GM19025 (cell line): ENCODE measurements around the gene ZNF575.

Experiments used
- ATAC-seq: cut with Tn5 transposase; IDR thresholded peaks from one replicate; pipeline ENCODE4 v1.9.1; 2021; ENCODE audit warnings: mild to moderate bottlenecking, low read depth, moderate library complexity; ENCODE audit not compliant: unreplicated experiment

Gene ZNF575

GRCh38 chr19:43569657-43570056 lies 36.7 kb downstream of the ZNF575 start:
- no peak for ATAC-seq

DNA sequence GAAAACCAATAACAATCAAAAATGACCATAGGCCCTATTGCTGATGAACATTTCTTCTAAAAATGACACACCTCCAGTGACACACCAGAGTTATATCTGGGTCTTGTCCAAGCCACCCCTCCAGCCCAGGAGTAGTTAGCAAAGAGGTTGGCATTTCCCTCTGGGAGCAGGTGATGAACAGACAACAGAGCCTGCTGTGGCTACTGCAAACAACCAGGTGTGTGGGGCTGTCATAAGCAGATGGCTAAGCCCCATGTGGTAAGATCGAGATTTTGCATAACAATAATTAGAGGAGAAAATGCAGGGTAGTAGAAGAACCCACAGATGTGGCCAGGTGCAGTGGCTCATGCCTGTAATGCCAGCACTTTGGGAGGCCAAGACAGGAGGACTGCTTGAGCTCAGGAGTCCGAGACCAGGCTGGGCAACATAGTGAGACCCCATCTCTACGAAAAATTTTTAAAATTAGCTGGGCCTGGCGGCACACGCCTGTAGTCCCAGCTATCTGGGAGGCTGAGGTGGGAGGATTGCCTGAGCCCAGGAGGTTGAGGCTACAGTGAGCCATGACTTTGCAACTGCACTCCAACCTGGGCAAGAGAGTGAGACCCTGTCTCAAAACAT lies 37.3 kb downstream of the ZNF575 start:
- no peak for ATAC-seq

DNA sequence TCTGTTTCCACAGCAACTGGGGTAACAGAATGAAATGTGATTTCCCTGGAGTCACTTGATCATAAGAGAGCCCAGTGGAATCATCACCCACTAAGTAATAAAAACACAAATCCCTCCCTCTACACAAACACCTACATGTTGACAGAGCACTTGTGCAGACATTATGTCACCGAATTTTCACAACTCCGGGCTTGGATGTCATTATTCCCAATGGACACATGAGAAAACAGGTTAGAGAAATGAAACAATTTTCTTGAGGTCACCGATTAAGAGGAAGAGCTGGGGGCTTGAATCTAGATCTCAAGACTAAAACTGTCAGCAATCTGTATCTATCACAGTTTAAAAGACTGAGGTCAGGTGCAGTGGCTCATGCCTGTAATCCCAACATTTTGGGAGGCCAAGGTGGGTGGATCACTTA lies 39.2 kb downstream of the ZNF575 start:
- ATAC-seq = no peak

GRCh38 chr19:43574424-43575155 lies 41.6 kb downstream of the ZNF575 start:
- ATAC-seq = no peak

DNA sequence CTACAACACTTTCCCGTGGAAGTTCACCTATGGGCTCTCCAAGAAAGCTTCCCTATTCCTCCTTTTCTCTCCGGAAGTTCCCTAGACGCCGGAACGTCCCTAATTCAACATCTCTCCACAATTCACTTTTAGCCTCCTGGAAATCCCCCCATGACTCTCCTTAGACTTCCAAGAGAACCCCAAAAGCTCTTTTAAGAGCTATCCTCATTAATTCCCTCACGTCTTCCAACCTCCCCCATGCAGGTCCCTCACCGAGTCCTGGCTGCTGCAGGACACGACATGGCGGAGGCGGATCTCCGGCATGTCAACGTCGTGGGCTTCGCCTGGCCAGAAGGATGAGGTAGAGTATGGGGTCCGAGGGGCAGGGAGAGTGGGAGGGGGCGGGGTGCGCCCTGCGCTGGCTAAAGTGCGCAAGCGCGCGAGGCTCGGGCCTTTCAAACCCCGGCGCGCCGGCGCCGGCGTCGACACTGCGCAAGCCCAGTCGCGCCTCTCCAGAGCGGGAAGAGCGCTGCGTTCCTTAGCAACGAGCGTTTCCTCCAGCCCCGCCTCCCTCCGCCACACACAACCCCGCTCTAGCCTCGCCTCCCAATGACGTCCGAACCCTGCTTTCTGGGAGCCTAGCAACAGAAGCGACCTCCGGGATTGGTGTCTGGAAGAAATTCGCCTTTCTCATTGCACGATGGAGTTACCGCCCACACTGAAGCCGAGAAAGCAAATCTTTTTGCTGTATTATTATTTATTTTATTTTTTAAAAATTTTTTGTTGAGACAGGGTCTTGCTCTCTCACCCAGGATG lies 42.4 kb downstream of the ZNF575 start, which contains the start of the genes PINLYP and XRCC1:
TSS of gene PINLYP (plus strand) at position 646 of the 795 bp plus-strand sequence. CDS start 1,391 bp downstream, outside the sequence.
TSS of gene XRCC1 (minus strand) at position 372 of the 795 bp plus-strand sequence. CDS start at position 303, 69 bp downstream.
- peak; percentile 95 for ATAC-seq

DNA sequence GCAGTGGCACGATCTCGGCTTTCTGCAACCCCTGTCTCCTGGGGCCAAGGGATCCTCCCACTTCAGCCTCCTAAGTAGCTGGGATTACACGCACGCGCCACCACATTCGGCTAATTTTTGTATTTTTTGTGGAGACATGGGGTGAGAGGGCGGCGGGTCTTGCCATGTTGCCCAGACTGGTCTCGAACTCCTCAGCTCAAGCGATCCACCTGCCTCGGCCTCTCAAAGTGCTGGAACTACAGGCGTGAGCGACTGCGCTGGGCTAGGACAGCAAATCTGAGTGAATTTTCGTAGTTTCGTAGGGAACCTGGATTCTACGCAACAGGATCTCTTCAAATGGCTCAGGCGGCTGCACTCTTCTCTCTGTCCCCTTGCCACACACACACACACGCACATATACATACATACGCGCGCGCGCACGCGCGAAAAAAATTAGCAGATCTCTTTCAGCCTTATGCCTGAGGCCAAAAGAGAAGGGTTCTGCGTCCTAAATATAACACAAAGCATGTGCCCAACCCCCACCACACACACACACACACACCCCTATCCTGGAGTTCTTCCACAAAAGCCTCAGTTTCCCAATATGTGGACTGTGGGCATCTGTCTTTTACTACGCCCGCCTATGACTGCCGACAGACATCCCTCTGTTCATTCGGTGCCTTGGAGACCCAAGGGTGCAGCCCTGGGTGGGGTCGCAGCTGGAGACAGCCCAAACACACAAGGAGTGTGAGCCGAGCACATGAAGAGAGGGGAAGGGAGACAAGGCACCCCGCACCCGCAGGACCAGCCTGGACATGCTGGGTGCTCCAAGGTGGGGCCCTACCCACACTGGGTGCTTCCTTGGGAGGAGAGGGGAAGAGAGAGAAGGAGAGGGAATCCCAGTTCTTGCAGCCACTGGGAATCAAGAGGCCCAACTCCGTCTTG lies 43.2 kb downstream of the ZNF575 start:
- no peak for ATAC-seq

DNA sequence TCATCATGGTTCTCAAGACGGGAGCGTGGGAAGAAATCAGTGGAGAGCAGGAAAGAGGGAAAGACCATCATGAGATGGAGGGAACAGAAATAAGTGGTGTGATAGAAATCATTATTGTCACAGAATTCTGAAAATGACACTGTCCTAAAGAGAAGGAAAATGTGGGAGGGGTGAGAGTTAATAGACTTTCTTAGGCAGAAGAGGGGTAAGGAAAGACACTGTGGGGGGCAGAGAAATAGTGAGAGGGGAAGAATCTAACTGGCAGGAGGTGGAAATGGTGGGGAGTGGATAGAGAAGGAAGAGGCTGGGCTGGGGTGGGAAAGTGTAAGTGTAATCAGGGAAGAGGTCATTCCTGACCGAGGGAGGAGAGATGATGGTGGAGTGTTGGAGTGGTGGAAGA lies 45.8 kb downstream of the ZNF575 start:
- ATAC-seq = no peak

- ATAC-seq = no peak
Measured at GRCh38 chr19:43581467-43581866, 48.5 kb downstream of the ZNF575 start.

DNA sequence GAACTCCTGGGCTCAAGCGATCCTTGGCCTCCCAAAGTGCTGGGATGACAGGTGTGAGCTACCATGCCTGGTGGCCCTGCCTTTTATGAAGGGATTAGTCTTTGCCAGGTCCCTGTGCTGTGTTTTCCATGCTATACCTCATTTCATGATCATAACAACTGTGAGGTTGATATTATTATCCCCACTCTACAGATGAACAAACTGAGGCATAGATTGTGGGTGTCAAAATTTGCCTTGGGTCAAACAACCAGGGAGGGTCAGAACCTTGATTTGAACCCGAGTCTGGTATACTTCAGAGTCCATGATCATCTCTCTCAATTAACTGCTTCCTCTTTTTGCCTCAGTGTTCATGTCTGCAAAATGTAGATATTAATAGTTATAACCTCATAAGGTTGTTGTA lies 49.5 kb downstream of the ZNF575 start:
- no peak for ATAC-seq

DNA sequence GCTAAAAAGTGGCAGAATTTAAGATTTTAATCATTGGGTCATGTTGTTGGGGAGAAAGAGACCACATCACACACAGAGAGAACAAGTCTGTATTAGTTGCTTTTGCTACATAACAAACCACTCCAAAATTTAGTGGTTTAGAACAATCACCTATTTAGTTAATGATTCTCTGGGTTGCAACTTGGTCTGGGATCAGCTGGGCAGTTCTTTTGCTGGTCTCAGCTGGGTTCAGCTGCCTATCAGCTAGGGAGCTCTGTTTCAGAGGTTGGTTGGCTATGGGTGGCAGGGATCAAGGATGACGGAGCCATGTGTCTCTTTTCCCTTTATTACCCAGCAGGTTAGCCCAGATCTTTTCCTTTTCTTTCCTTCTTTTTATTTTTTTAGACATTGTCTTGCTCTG lies 51.5 kb downstream of the ZNF575 start:
- ATAC-seq = no peak
